OCI-LY7 (cell line): ENCODE data around the gene FAM89B. TPM values are rescaled to one million over a fixed set of nuclear protein-coding genes. Genes with fewer than 3 reads are reported as not detected.

Experiments
- BruUV-seq: library from RNA; stranded (reverse); fragments of 400-500 nt; replicated peaks from 2 replicates; lab custom pipeline; 2021; lab: Mats Ljungman, UMichigan
- CTCF ChIA-PET: fragments of 300-600 bp; sonication (Branson Sonifier 250); formaldehyde crosslinking; loops from one replicate; lab custom pipeline; 2022; ENCODE audit warnings: antibody characterized with exemption; ENCODE audit not compliant: unreplicated experiment; lab: Charles Lee
- POLR2A ChIA-PET: fragments of 300-600 bp; sonication (Branson Sonifier 250); formaldehyde crosslinking; loops from one replicate; lab custom pipeline; 2022; ENCODE audit warnings: antibody characterized with exemption; lab: Charles Lee
- DNase-seq: peaks from one replicate; pipeline ENCODE4 v3.0.0-alpha.2; 2015; ENCODE audit warnings: low spot score
- H2AFZ ChIP-seq: fragments of 200-600 bp; sonication (generic), shearing (Covaris generic); 2 replicates; pipeline ENCODE4 v1.6.1; 2014; ENCODE audit warnings: mild to moderate bottlenecking, antibody characterized with exemption, low read length, moderate library complexity
- H3K27ac ChIP-seq: fragments of 200-600 bp; sonication (generic); 2 replicates; pipeline ENCODE4 v1.5.1; 2014; ENCODE audit warnings: mixed run types, low read depth, mild to moderate bottlenecking, moderate library complexity, low read length, inconsistent platforms; ENCODE audit not compliant: poor library complexity, severe bottlenecking
- H3K36me3 ChIP-seq: fragments of 200-600 bp; sonication (generic); 2 replicates; pipeline ENCODE4 v1.6.1; 2014; ENCODE audit warnings: mild to moderate bottlenecking, antibody characterized with exemption, low read length, moderate library complexity, mixed read lengths; ENCODE audit not compliant: insufficient read depth
- H3K4me1 ChIP-seq: fragments of 200-600 bp; sonication (generic); 2 replicates; pipeline ENCODE4 v1.5.1; 2014; ENCODE audit warnings: mild to moderate bottlenecking, low read length; ENCODE audit not compliant: insufficient read depth, poor library complexity, severe bottlenecking
- H3K4me2 ChIP-seq: fragments of 200-600 bp; sonication (generic); 2 replicates; pipeline ENCODE4 v1.6.1; 2014; ENCODE audit warnings: mild to moderate bottlenecking, low read length
- H3K4me3 ChIP-seq: fragments of 200-600 bp; sonication (generic); 2 replicates; pipeline ENCODE4 v1.5.1; 2014; ENCODE audit warnings: mild to moderate bottlenecking, low read depth, low read length; ENCODE audit not compliant: poor library complexity, severe bottlenecking
- H3K79me2 ChIP-seq: fragments of 200-600 bp; sonication (generic); 2 replicates; pipeline ENCODE4 v1.6.1; 2016; ENCODE audit warnings: low read depth, mild to moderate bottlenecking, low read length, moderate library complexity, mixed read lengths; ENCODE audit not compliant: insufficient read depth
- H3K9me2 ChIP-seq: fragments of 200-600 bp; sonication (generic); 2 replicates; pipeline ENCODE4 v1.6.1; 2016; ENCODE audit warnings: mild to moderate bottlenecking, low read length, mixed read lengths; ENCODE audit not compliant: insufficient read depth
- H3K9me3 ChIP-seq: fragments of 200-600 bp; sonication (generic); 2 replicates; pipeline ENCODE4 v1.6.1; 2014; ENCODE audit warnings: mild to moderate bottlenecking, mixed run types, low read length, mixed read lengths
- H4K20me1 ChIP-seq: fragments of 200-600 bp; sonication (generic); 2 replicates; pipeline ENCODE4 v1.6.1; 2014; ENCODE audit warnings: mild to moderate bottlenecking, antibody characterized with exemption, low read length, moderate library complexity, mixed read lengths; ENCODE audit not compliant: insufficient read depth
- EZH2phosphoT487 ChIP-seq: fragments of 200-600 bp; sonication (generic); IDR thresholded peaks from 2 replicates; pipeline ENCODE4 v1.6.1; 2018; ENCODE audit warnings: low read depth, borderline replicate concordance, mild to moderate bottlenecking, mixed run types, antibody characterized with exemption, low read length, moderate library complexity, mixed read lengths
- intact Hi-C: fragments of 100-400 bp; cut with micrococcal nuclease; formaldehyde crosslinking; loops from one replicate; pipeline ENCODE4 v1.10.0; 2022; ENCODE audit not compliant: unreplicated experiment
- total RNA-seq, 2 experiments: library from RNA; depleted of rRNA in 1 of 2; stranded (reverse); fragments of >200 nt in 1 of 2; shearing (Covaris generic) in 1 of 2; gene quantifications; 2 replicates each; pipeline ENCODE4 v1.2.3, GENCODE V29; 2014 to 2022
- TF ChIP-seq, protein P1 (sequence below): fragments of 200-600 bp; sonication (generic); conservative IDR thresholded peaks from 2 replicates; pipeline ENCODE4 v1.5.1; 2014; ENCODE audit warnings: mild to moderate bottlenecking, antibody characterized with exemption, low read length, moderate library complexity, mixed read lengths

FAM89B gene
- total RNA-seq, 2 experiments from 2014 or later: 17.9 to 26.4 TPM

- H3K9me2 ChIP-seq: no peaks in the 10 kb centered on the region
- peaks cover 13% of the 10 kb centered on the region for H3K4me1 ChIP-seq
- intact Hi-C loops: no loop called here
- H3K79me2 ChIP-seq: no peaks in the 10 kb centered on the region
- no peak overlapping the region for H2AFZ ChIP-seq
- H3K36me3 ChIP-seq: peaks cover 36% of the 10 kb centered on the region
- no peak overlapping the region for H3K4me2 ChIP-seq
- no peak overlapping the region for H3K4me3 ChIP-seq
- TF ChIP-seq, protein P1, sequence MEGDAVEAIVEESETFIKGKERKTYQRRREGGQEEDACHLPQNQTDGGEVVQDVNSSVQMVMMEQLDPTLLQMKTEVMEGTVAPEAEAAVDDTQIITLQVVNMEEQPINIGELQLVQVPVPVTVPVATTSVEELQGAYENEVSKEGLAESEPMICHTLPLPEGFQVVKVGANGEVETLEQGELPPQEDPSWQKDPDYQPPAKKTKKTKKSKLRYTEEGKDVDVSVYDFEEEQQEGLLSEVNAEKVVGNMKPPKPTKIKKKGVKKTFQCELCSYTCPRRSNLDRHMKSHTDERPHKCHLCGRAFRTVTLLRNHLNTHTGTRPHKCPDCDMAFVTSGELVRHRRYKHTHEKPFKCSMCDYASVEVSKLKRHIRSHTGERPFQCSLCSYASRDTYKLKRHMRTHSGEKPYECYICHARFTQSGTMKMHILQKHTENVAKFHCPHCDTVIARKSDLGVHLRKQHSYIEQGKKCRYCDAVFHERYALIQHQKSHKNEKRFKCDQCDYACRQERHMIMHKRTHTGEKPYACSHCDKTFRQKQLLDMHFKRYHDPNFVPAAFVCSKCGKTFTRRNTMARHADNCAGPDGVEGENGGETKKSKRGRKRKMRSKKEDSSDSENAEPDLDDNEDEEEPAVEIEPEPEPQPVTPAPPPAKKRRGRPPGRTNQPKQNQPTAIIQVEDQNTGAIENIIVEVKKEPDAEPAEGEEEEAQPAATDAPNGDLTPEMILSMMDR: no peak
- TF ChIP-seq EZH2phosphoT487: no peak
- H3K27ac ChIP-seq: no peak overlapping the region
- no peak for DNase-seq
- H4K20me1 ChIP-seq: no peaks in the 10 kb centered on the region
- ChIA-PET POLR2A (interaction anchor here (0.6 to 1.1 kb wide), 2 partner anchors 11 to 12 kb away, joined by 3 read pairs; no protein-coding TSS in a partner anchor), CTCF (no interaction called here)
- BruUV-seq: no TSS peak
- no peaks in the 10 kb centered on the region for H3K9me3 ChIP-seq
These were observed 27.0 kb downstream of the FAM89B start for GRCh38 chr11:65599216-65599954.

GRCh38 chr11:65599955-65600246 lies 27.6 kb downstream of the FAM89B start:
- intact Hi-C loops: no loop called here
- no peak for DNase-seq
- POLR2A ChIA-PET: interaction anchor here (0.6 to 1.1 kb wide), 2 partner anchors 10 to 12 kb away, joined by 3 read pairs; no protein-coding TSS in a partner anchor
- H3K79me2 ChIP-seq: no peaks in the 10 kb centered on the region
- H3K36me3 ChIP-seq: peaks cover 40% of the 10 kb centered on the region
- peaks cover 13% of the 10 kb centered on the region for H3K4me1 ChIP-seq
- H3K9me3 ChIP-seq: no peaks in the 10 kb centered on the region
- no peak overlapping the region for H3K27ac ChIP-seq
- H3K9me2 ChIP-seq: no peaks in the 10 kb centered on the region
- no peak overlapping the region for H3K4me2 ChIP-seq
- BruUV-seq: no TSS peak
- TF ChIP-seq, protein P1: no peak
- TF ChIP-seq EZH2phosphoT487: no peak
- no peak overlapping the region for H2AFZ ChIP-seq
- H3K4me3 ChIP-seq: no peak overlapping the region
- no peaks in the 10 kb centered on the region for H4K20me1 ChIP-seq
- CTCF ChIA-PET: no interaction called here

DNA sequence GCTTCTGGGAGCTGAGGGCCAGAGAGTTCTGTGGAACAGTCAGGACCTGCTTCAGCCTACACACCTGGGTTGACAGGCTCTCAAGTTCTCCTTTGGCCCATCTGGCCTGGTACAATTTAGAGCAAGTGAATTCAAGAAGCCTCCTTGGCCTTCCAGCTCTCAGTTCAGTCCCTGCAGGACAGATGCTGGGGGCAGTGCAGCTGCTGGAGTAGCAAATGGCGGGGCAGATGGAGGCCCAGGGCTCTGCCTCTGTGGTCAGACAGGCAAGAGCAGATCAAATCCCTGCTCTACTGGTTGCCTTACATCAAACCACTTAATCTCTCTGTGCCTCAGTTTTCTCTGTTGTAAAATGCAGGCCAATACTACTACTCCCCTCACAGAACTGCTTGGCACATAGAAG lies 31.9 kb downstream of the FAM89B start:
- Histone ChIP-seq H3K9me3 (no peaks in the 10 kb centered on the region), H3K4me3 (no peak overlapping the region), H3K9me2 (no peaks in the 10 kb centered on the region), H2AFZ (no peak overlapping the region), H4K20me1 (no peaks in the 10 kb centered on the region), H3K79me2 (no peaks in the 10 kb centered on the region), H3K36me3 (peaks cover 55% of the 10 kb centered on the region), H3K27ac (no peak overlapping the region), H3K4me2 (no peak overlapping the region), H3K4me1 (peaks cover 13% of the 10 kb centered on the region)
- DNase-seq: no peak
- no TSS peak for BruUV-seq
- ChIA-PET CTCF (interaction anchor here (0.6 kb wide), 1 partner anchor 52 kb away, joined by 3 read pairs; no protein-coding TSS in a partner anchor), POLR2A (interaction anchor here (0.6 to 2.9 kb wide), 3 partner anchors 11 to 192 kb away, joined by 3 to 13 read pairs (median 6); partner anchors contain the start of gene PCNX3)
- intact Hi-C loops: no loop called here
- TF ChIP-seq, protein P1: no peak
- no peak for TF ChIP-seq EZH2phosphoT487
